ENCODE measurements around the gene MYL10. TPM values are rescaled to one million over a fixed set of nuclear protein-coding genes. Genes with fewer than 3 reads are reported as not detected.

MYL10 gene
- total RNA-seq, 1 experiment from 2014 or later = not detected

DNA sequence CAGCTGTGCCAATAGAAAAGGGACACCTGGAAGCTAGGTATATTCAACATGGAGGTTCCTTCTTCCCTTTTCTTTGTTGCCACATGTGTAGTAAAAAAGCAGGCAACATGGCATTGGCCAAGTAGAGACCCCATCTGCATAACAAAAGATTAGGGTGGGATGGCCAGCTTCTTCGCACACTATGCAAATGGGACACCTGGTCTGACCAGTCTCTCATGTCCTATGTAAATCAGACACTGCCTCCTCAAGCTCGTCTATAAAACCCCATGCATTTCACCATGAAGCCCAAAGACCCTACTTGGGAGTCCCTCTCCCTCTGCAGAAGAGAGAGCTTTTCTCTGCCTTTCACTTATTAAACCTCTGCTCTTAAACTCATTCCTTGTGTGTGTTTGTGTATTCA lies 53.9 kb downstream of the MYL10 start:
- Mint-ChIP-seq H3K27ac (ENCODE audit: unreplicated experiment) (no peak overlapping the region), H3K36me3 (ENCODE audit: insufficient read depth, unreplicated experiment) (no peaks in the 10 kb centered on the region), H3K4me3 (ENCODE audit: low read depth, unreplicated experiment) (no peak overlapping the region), H3K27me3 (ENCODE audit: unreplicated experiment) (no peaks in the 10 kb centered on the region), H3K9me3 (ENCODE audit: low read depth, unreplicated experiment) (no peaks in the 10 kb centered on the region), H3K4me1 (ENCODE audit: low read depth, unreplicated experiment) (no peaks in the 10 kb centered on the region)
- CTCF ChIA-PET = no interaction called here
- DNase-seq = no peak
- no TSS peak for BruUV-seq (replicated peaks)
- intact Hi-C loops (cut with micrococcal nuclease; ENCODE audit: unreplicated experiment) = no loop called here
- TF ChIP-seq, protein P1, sequence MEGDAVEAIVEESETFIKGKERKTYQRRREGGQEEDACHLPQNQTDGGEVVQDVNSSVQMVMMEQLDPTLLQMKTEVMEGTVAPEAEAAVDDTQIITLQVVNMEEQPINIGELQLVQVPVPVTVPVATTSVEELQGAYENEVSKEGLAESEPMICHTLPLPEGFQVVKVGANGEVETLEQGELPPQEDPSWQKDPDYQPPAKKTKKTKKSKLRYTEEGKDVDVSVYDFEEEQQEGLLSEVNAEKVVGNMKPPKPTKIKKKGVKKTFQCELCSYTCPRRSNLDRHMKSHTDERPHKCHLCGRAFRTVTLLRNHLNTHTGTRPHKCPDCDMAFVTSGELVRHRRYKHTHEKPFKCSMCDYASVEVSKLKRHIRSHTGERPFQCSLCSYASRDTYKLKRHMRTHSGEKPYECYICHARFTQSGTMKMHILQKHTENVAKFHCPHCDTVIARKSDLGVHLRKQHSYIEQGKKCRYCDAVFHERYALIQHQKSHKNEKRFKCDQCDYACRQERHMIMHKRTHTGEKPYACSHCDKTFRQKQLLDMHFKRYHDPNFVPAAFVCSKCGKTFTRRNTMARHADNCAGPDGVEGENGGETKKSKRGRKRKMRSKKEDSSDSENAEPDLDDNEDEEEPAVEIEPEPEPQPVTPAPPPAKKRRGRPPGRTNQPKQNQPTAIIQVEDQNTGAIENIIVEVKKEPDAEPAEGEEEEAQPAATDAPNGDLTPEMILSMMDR (IDR thresholded peaks at IDR 0.05; ENCODE audit: unreplicated experiment) = no peak

DNA sequence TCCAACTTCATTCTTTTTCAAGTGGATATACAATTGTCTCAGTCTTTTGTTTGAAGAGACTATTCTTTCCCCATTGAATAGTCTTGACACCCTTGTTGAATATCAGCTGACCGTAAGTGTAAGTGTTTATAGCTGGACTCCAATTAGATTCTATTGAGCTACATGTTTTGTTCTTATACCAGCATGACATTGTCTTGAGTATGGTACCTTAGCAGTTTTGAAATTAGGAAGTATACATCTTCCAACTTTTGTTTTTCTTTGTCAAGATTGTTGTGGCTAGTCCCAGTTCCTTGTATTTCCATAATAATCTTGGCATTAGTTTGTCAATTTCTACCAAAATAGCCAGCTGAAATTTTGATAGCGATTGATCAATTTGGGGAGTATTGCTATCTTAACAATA lies 56.9 kb downstream of the MYL10 start:
- Mint-ChIP-seq H3K36me3 (ENCODE audit: insufficient read depth, unreplicated experiment) (no peaks in the 10 kb centered on the region), H3K4me3 (ENCODE audit: low read depth, unreplicated experiment) (no peak overlapping the region), H3K27me3 (ENCODE audit: unreplicated experiment) (peaks cover 13% of the 10 kb centered on the region), H3K4me1 (ENCODE audit: low read depth, unreplicated experiment) (no peaks in the 10 kb centered on the region), H3K27ac (ENCODE audit: unreplicated experiment) (no peak overlapping the region), H3K9me3 (ENCODE audit: low read depth, unreplicated experiment) (no peaks in the 10 kb centered on the region)
- CTCF ChIA-PET = no interaction called here
- intact Hi-C loops (cut with micrococcal nuclease; ENCODE audit: unreplicated experiment) = no loop called here
- TF ChIP-seq, protein P1 (IDR thresholded peaks at IDR 0.05; ENCODE audit: unreplicated experiment) = no peak
- BruUV-seq (replicated peaks) = no TSS peak
- no peak for DNase-seq

DNA sequence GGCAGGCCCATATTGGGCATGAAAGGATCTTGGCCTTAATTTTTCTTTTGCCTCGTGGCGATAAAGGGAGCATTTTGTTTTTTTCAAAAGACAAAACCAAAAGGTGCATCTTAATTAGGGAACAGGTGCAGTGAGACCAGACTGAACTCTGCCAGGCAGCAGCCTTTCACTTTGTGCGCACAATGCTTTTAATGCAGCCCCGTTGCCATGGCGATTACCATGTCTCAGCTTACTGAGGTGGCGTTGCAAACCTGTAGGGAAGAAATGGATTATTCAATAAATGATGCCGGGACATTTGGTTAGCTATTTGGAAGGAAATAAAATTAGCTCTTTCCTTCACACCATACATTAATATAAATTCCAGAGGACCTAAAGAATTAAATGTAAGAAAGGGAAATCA lies 61.9 kb downstream of the MYL10 start:
- Mint-ChIP-seq H3K36me3 (ENCODE audit: insufficient read depth, unreplicated experiment) (peaks cover 5% of the 10 kb centered on the region), H3K9me3 (ENCODE audit: low read depth, unreplicated experiment) (no peaks in the 10 kb centered on the region), H3K4me1 (ENCODE audit: low read depth, unreplicated experiment) (no peaks in the 10 kb centered on the region), H3K27ac (ENCODE audit: unreplicated experiment) (no peak overlapping the region), H3K4me3 (ENCODE audit: low read depth, unreplicated experiment) (no peak overlapping the region), H3K27me3 (ENCODE audit: unreplicated experiment) (peaks cover 51% of the 10 kb centered on the region)
- BruUV-seq (replicated peaks) = no TSS peak
- no peak for DNase-seq
- CTCF ChIA-PET = no interaction called here
- intact Hi-C loops (cut with micrococcal nuclease; ENCODE audit: unreplicated experiment) = no loop called here
- TF ChIP-seq, protein P1 (IDR thresholded peaks at IDR 0.05; ENCODE audit: unreplicated experiment) = no peak

DNA sequence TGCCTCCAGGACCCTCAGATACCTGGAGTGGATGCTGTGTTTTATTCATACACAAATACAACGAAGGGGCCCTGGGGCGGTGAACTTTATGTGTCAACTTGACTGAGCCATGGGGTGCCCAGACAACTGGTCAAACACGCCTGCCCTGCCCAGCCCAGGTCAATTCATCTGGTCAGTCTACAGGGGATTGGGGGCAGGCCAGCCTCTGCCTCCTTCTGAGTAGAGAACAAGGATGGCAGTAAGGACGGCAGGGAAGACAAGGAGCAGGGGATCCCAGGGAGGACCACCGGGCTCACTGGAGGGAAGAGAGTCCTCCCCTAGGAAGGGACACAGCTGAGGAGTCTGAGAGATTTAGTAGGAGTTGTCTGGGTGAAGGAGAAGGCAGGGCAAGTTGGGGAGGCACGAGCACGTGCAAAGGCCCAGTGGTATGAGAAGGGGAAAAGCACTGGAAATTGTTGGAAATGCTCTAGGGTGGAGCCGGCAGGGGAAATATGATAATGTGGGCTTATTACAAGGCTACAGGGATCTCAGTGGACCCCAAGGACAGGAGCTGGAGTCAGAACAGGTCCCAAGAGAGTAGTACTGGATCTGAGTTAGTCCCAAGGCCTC lies 63.4 kb downstream of the MYL10 start:
- Mint-ChIP-seq H3K4me3 (ENCODE audit: low read depth, unreplicated experiment) (no peak overlapping the region), H3K27me3 (ENCODE audit: unreplicated experiment) (peaks cover 66% of the 10 kb centered on the region), H3K4me1 (ENCODE audit: low read depth, unreplicated experiment) (no peaks in the 10 kb centered on the region), H3K9me3 (ENCODE audit: low read depth, unreplicated experiment) (no peaks in the 10 kb centered on the region), H3K36me3 (ENCODE audit: insufficient read depth, unreplicated experiment) (peaks cover 5% of the 10 kb centered on the region), H3K27ac (ENCODE audit: unreplicated experiment) (no peak overlapping the region)
- BruUV-seq (replicated peaks) = no TSS peak
- intact Hi-C loops (cut with micrococcal nuclease; ENCODE audit: unreplicated experiment) = no loop called here
- CTCF ChIA-PET = no interaction called here
- TF ChIP-seq, protein P1 (IDR thresholded peaks at IDR 0.05; ENCODE audit: unreplicated experiment) = no peak
- no peak for DNase-seq
